B cell (primary cell): ENCODE data around the gene PPFIA4. TPM values are rescaled to one million over a fixed set of nuclear protein-coding genes. Genes with fewer than 3 reads are reported as not detected.

Source experiments
- ATAC-seq: fragments of 200-7000 bp; cut with Tn5 transposase; one replicate; pipeline ENCODE4 v1.10.0; 2021; ENCODE audit warnings: low read depth, mild to moderate bottlenecking, moderate number of reproducible peaks, moderate library complexity
- CTCF ChIA-PET: fragments of 350-600 bp; sonication (Branson Sonifier 250); formaldehyde crosslinking; loops from one replicate; lab custom pipeline; 2021; ENCODE audit warnings: antibody characterized with exemption, inconsistent platforms; lab: Charles Lee
- POLR2A ChIA-PET: fragments of 350-600 bp; sonication (Branson Sonifier 250); formaldehyde crosslinking; loops from one replicate; lab custom pipeline; 2021; ENCODE audit warnings: antibody characterized with exemption; lab: Charles Lee
- DNase-seq: peaks from one replicate; pipeline ENCODE4 v3.0.0; 2013
- H2AFZ ChIP-seq: 2 replicates; pipeline ENCODE4 v1.6.1; 2012; ENCODE audit warnings: mild to moderate bottlenecking, low read depth, low read length; ENCODE audit not compliant: insufficient read depth, poor library complexity, severe bottlenecking
- H3K27ac ChIP-seq, 2 donors: 1 replicate in 1 of 2; 2 replicates in 1 of 2; pipeline ENCODE4 v1.5.1; 2012 to 2013; ENCODE audit warnings: low read length in 2 of 2, mild to moderate bottlenecking in 2 of 2, moderate library complexity in 1 of 2
- H3K27me3 ChIP-seq, 4 experiments: fragments of 200-600 bp in 1 of 4; sonication (generic) in 1 of 4; replicated peaks in 1 of 4; 1 replicate in 2 of 4; 2 replicates in 2 of 4; pipeline versions ENCODE4 v1.6.1 to v1.7.0; 2013 to 2016; ENCODE audit warnings: low read length in 3 of 4, mild to moderate bottlenecking in 2 of 4, mixed read lengths in 1 of 4, moderate library complexity in 1 of 4; ENCODE audit not compliant: insufficient read depth in 4 of 4, control insufficient read depth in 3 of 4; ENCODE audit errors: control extremely low read depth in 1 of 4
- H3K36me3 ChIP-seq, 2 experiments: replicated peaks in 1 of 2; 1 replicate in 1 of 2; 2 replicates in 1 of 2; pipeline versions ENCODE4 v1.6.1 to v1.7.1; 2013; ENCODE audit warnings: low read length in 1 of 2; ENCODE audit not compliant: insufficient read depth in 2 of 2, control insufficient read depth in 1 of 2; ENCODE audit errors: control extremely low read depth in 1 of 2, extremely low read depth in 1 of 2
- H3K4me1 ChIP-seq, 2 donors: fragments of 200-600 bp in 1 of 2; sonication (generic) in 1 of 2; 1 replicate in 1 of 2; 2 replicates in 1 of 2; pipeline versions ENCODE4 v1.5.1 to v1.6.1; 2013 to 2017; ENCODE audit warnings: low read length in 2 of 2; ENCODE audit not compliant: control insufficient read depth in 2 of 2, insufficient read depth in 2 of 2
- H3K4me2 ChIP-seq: replicated peaks from 2 replicates; pipeline ENCODE3; 2012; ENCODE audit warnings: mild to moderate bottlenecking, low read depth, low read length; ENCODE audit not compliant: poor library complexity, severe bottlenecking
- H3K4me3 ChIP-seq, 5 experiments: fragments of 200-600 bp in 1 of 5; sonication (generic) in 1 of 5; 1 replicate in 3 of 5; 2 replicates in 2 of 5; pipeline versions ENCODE4 v1.5.1 to v1.7.0; 2011 to 2016; ENCODE audit warnings: low read length in 4 of 5, mild to moderate bottlenecking in 4 of 5, low read depth in 2 of 5, control low read depth in 1 of 5, moderate library complexity in 1 of 5; ENCODE audit not compliant: insufficient read depth in 1 of 5; ENCODE audit errors: control extremely low read depth in 1 of 5, extremely low read depth in 1 of 5
- H3K79me2 ChIP-seq: fragments of 200-600 bp; sonication (generic); one replicate; pipeline ENCODE4 v1.6.0; 2016; ENCODE audit warnings: low read length; ENCODE audit not compliant: control insufficient read depth, insufficient read depth
- H3K9ac ChIP-seq: fragments of 200-600 bp; sonication (generic); 2 replicates; pipeline ENCODE4 v1.6.1; 2017; ENCODE audit warnings: mild to moderate bottlenecking, low read length, moderate library complexity
- H3K9me3 ChIP-seq, 3 donors: one replicate each; pipeline versions ENCODE4 v1.6.1 to v1.7.1; 2013; ENCODE audit warnings: low read length in 2 of 3; ENCODE audit not compliant: control insufficient read depth in 2 of 3, insufficient read depth in 1 of 3; ENCODE audit errors: control extremely low read depth in 1 of 3
- H4K20me1 ChIP-seq: 2 replicates; pipeline ENCODE4 v1.6.0; 2012; ENCODE audit warnings: mild to moderate bottlenecking, low read length; ENCODE audit not compliant: insufficient read depth, control insufficient read depth, poor library complexity, severe bottlenecking
- H3K27ac Mint-ChIP-seq: one replicate; pipeline ENCODE4 v1.8.0; 2021; ENCODE audit warnings: mixed read lengths
- H3K27me3 Mint-ChIP-seq: one replicate; pipeline ENCODE4 v1.8.0; 2021; ENCODE audit warnings: mixed read lengths
- H3K4me1 Mint-ChIP-seq: one replicate; pipeline ENCODE4 v1.8.0; 2021; ENCODE audit warnings: mixed read lengths
- H3K4me3 Mint-ChIP-seq: one replicate; pipeline ENCODE4 v1.8.0; 2021; ENCODE audit warnings: mixed read lengths
- H3K9me3 Mint-ChIP-seq: one replicate; pipeline ENCODE4 v1.8.0; 2022; ENCODE audit warnings: mixed read lengths; ENCODE audit not compliant: insufficient read depth
- CTCF ChIP-seq: fragments of 200-600 bp; IDR thresholded peaks from one replicate; pipeline ENCODE4 v1.8.0; 2022; ENCODE audit warnings: antibody characterized with exemption, mild to moderate bottlenecking
- EZH2 ChIP-seq: IDR thresholded peaks from 2 replicates; pipeline ENCODE4 v1.6.1; 2012; ENCODE audit warnings: borderline replicate concordance, low read depth, mild to moderate bottlenecking, moderate library complexity, low read length; ENCODE audit not compliant: insufficient read depth, poor library complexity, severe bottlenecking
- intact Hi-C: fragments of 100-400 bp; cut with micrococcal nuclease; formaldehyde crosslinking; loops from one replicate; pipeline ENCODE4 v1.10.0; 2022
- polyA plus RNA-seq: library from polyadenylated mRNA; depleted of rRNA; stranded (reverse); fragments of >200 nt; gene quantifications from 2 replicates; pipeline ENCODE4 v1.2.3, GENCODE V29; 2012
- total RNA-seq, 2 donors: library from RNA; stranded (reverse); fragments of 120-200 nt in 1 of 2; gene quantifications; 1 replicate in 1 of 2; 2 replicates in 1 of 2; pipeline versions ENCODE4 v1.2.3 to v1.2.4, GENCODE V29; 2013 to 2022

Gene PPFIA4
- total and polyA plus RNA-seq, 2 donors (not counting 1 experiment from before 2014, with no cell fraction given) = 0.09 to 0.62 TPM

- ATAC-seq = no peak
- H3K27me3 ChIP-seq = peaks cover 0 to 16% (median 5%) of the 10 kb centered on the region in 4 experiments
- H3K36me3 ChIP-seq = peaks cover 4 to 29% of the 10 kb centered on the region in 2 experiments
- TF ChIP-seq CTCF (no peak), EZH2 (no peak)
- ChIA-PET CTCF (interaction anchor here (1.0 to 1.7 kb wide), 5 partner anchors 11 to 27 kb away, joined by 3 to 7 read pairs (median 5); partner anchors contain the start of gene TMEM183A), POLR2A (interaction anchor here (1.2 kb wide), 1 partner anchor 19 kb away, joined by 3 read pairs; the partner anchor contains the start of gene TMEM183A)
- Mint-ChIP-seq H3K4me1 (peaks cover 16% of the 10 kb centered on the region), H3K27ac (peak overlapping the region; percentile 62), H3K4me3 (peak overlapping the region; percentile 70), H3K27me3 (peaks cover 7% of the 10 kb centered on the region), H3K9me3 (no peaks in the 10 kb centered on the region)
- H2AFZ ChIP-seq = peak overlapping the region; percentile 87
- no peak for DNase-seq
- H3K79me2 ChIP-seq = no peaks in the 10 kb centered on the region
- peak overlapping the region; percentile 77 for H3K9ac ChIP-seq
- H3K4me2 ChIP-seq = peak overlapping the region; percentile 95
- H3K4me3 ChIP-seq = peak overlapping the region in 3 of 5 experiments; percentile 23 to 68 (median 66)
- no peaks in the 10 kb centered on the region for H4K20me1 ChIP-seq
- intact Hi-C loops = loop anchor here (1.0 to 10.0 kb wide), 3 partner anchors 18 to 769 kb away; partner anchors contain the start of genes CYB5R1, TMEM183A, ZBED6 and ZC3H11A
- H3K4me1 ChIP-seq = peaks cover 10 to 16% of the 10 kb centered on the region in 2 donors
- peak overlapping the region in 1 of 2 donors; percentile 48 for H3K27ac ChIP-seq
- H3K9me3 ChIP-seq = peaks cover 0 to 7% (median 0%) of the 10 kb centered on the region in 3 donors
Measured at GRCh38 chr1:203025686-203026030, 633 bp upstream of the PPFIA4 start.
